Jurkat, Clone E6-1 (cell line): ENCODE data around the gene STARD13.
"Not testable (repeated sequence)": the region's sequence is repeated elsewhere in the genome, so short reads cannot be mapped to it uniquely, and the experiment has no call there.

Experiments
- DNase-seq: peaks from one replicate; pipeline ENCODE4 v3.0.0-alpha.2; 2011; ENCODE audit warnings: low read depth, low spot score
- H3K4me3 ChIP-seq: 2 replicates; pipeline ENCODE4 v1.5.1; 2011; ENCODE audit warnings: mild to moderate bottlenecking, low read length, control low read depth, moderate library complexity

The STARD13 gene

GRCh38 chr13:33261387-33262061 is 24.0 kb downstream of the STARD13 start:
- no peak overlapping the region for H3K4me3 ChIP-seq
- DNase-seq = no peak

GRCh38 chr13:33260168-33261098 is 25.1 kb downstream of the STARD13 start:
- no peak for DNase-seq
- no peak overlapping the region for H3K4me3 ChIP-seq

- no peak for DNase-seq
- no peak overlapping the region for H3K4me3 ChIP-seq
These were observed 26.3 kb downstream of the STARD13 start for GRCh38 chr13:33259296-33259695.

GRCh38 chr13:33258808-33259193 is 26.8 kb downstream of the STARD13 start:
- DNase-seq = no peak
- no peak overlapping the region for H3K4me3 ChIP-seq

- no peak for DNase-seq
- H3K4me3 ChIP-seq = no peak overlapping the region
These were observed 27.4 kb downstream of the STARD13 start for GRCh38 chr13:33257841-33258807.

GRCh38 chr13:33256148-33256840 is 29.3 kb downstream of the STARD13 start:
- H3K4me3 ChIP-seq = no peak overlapping the region
- DNase-seq = no peak

GRCh38 chr13:33252135-33252534 is 33.4 kb downstream of the STARD13 start:
- no peak overlapping the region for H3K4me3 ChIP-seq
- DNase-seq = no peak

GRCh38 chr13:33251131-33251661 is 34.4 kb downstream of the STARD13 start:
- H3K4me3 ChIP-seq = no peak overlapping the region
- no peak for DNase-seq

GRCh38 chr13:33250609-33251008 is 34.9 kb downstream of the STARD13 start:
- no peak overlapping the region for H3K4me3 ChIP-seq
- no peak for DNase-seq

GRCh38 chr13:33249894-33250293 is 35.7 kb downstream of the STARD13 start:
- no peak overlapping the region for H3K4me3 ChIP-seq
- no peak for DNase-seq

- H3K4me3 ChIP-seq = no peak overlapping the region
- no peak for DNase-seq
These were observed 36.5 kb downstream of the STARD13 start for GRCh38 chr13:33249066-33249465.

- DNase-seq = no peak
- no peak overlapping the region for H3K4me3 ChIP-seq
These were observed 39.9 kb downstream of the STARD13 start for GRCh38 chr13:33245505-33246158.

- no peak overlapping the region for H3K4me3 ChIP-seq
- no peak for DNase-seq
These were observed 40.7 kb downstream of the STARD13 start for GRCh38 chr13:33244907-33245287.

- DNase-seq = no peak
These were observed 41.2 kb downstream of the STARD13 start for GRCh38 chr13:33244210-33244906.

GRCh38 chr13:33242984-33243617 is 42.5 kb downstream of the STARD13 start:
- no peak for DNase-seq
- no peak overlapping the region for H3K4me3 ChIP-seq

More at GRCh38 chr13:33244210-33244906, 41.2 kb downstream of the STARD13 start:
- no peak overlapping the region for H3K4me3 ChIP-seq

GRCh38 chr13:33242372-33242771 is 43.2 kb downstream of the STARD13 start:
- H3K4me3 ChIP-seq, DNase-seq: not testable (repeated sequence)

GRCh38 chr13:33236021-33236420 is 49.5 kb downstream of the STARD13 start:
- H3K4me3 ChIP-seq = no peak overlapping the region

More at GRCh38 chr13:33236021-33236420, 49.5 kb downstream of the STARD13 start:
- DNase-seq = no peak
